Ishikawa (cell line): ENCODE results near the gene DIP2B.

Source experiments
- CEBPB ChIP-seq: IDR thresholded peaks from 2 replicates; pipeline ENCODE4 v1.6.1; 2012
- CREB1 ChIP-seq: IDR thresholded peaks from 2 replicates; pipeline ENCODE4 v1.6.1; 2012; ENCODE audit warnings: low read depth
- EGR1 ChIP-seq: IDR thresholded peaks from 2 replicates; pipeline ENCODE4 v1.6.1; 2012
- EP300 ChIP-seq: IDR thresholded peaks from 2 replicates; pipeline ENCODE4 v1.6.1; 2012; ENCODE audit warnings: borderline replicate concordance
- FOXM1 ChIP-seq: IDR thresholded peaks from 2 replicates; pipeline ENCODE4 v1.6.1; 2012; ENCODE audit warnings: low read depth, borderline replicate concordance
- MAX ChIP-seq: IDR thresholded peaks from 2 replicates; pipeline ENCODE4 v1.6.1; 2012
- NFIC ChIP-seq: IDR thresholded peaks from 2 replicates; pipeline ENCODE4 v1.6.1; 2012
- RAD21 ChIP-seq: IDR thresholded peaks from 2 replicates; pipeline ENCODE4 v1.6.1; 2012; ENCODE audit warnings: low read depth
- REST ChIP-seq: IDR thresholded peaks from 2 replicates; pipeline ENCODE4 v1.6.1; 2012; ENCODE audit warnings: low read depth, mild to moderate bottlenecking
- TAF1 ChIP-seq: IDR thresholded peaks from 2 replicates; pipeline ENCODE4 v1.6.1; 2012; ENCODE audit warnings: low read depth, mild to moderate bottlenecking
- TCF12 ChIP-seq: IDR thresholded peaks from 2 replicates; pipeline ENCODE4 v1.6.1; 2012; ENCODE audit warnings: low read depth
- TEAD4 ChIP-seq: IDR thresholded peaks from 2 replicates; pipeline ENCODE4 v1.6.1; 2012
- YY1 ChIP-seq: IDR thresholded peaks from 2 replicates; pipeline ENCODE4 v1.6.1; 2012; ENCODE audit warnings: low read depth
- ZBTB7A ChIP-seq: IDR thresholded peaks from 2 replicates; pipeline ENCODE4 v1.6.1; 2012; ENCODE audit warnings: low read depth
- TF ChIP-seq, protein P1 (sequence below): IDR thresholded peaks from 2 replicates; pipeline ENCODE4 v1.6.1; 2012

DIP2B gene

GRCh38 chr12:50528800-50529199, 24.0 kb downstream of the DIP2B start:
- no peak for TF ChIP-seq FOXM1
- no peak for TF ChIP-seq YY1
- TF ChIP-seq REST, result no peak
- no peak for TF ChIP-seq MAX
- TF ChIP-seq EP300, result no peak
- TF ChIP-seq EGR1, result no peak
- no peak for TF ChIP-seq CEBPB
- no peak for TF ChIP-seq NFIC
- TF ChIP-seq TEAD4, result no peak

GRCh38 chr12:50529345-50529744, 24.6 kb downstream of the DIP2B start:
- TF ChIP-seq YY1, result no peak
- no peak for TF ChIP-seq ZBTB7A
- no peak for TF ChIP-seq EP300
- no peak for TF ChIP-seq CREB1
- TF ChIP-seq REST, result no peak
- TF ChIP-seq TEAD4, result no peak
- no peak for TF ChIP-seq NFIC

DNA sequence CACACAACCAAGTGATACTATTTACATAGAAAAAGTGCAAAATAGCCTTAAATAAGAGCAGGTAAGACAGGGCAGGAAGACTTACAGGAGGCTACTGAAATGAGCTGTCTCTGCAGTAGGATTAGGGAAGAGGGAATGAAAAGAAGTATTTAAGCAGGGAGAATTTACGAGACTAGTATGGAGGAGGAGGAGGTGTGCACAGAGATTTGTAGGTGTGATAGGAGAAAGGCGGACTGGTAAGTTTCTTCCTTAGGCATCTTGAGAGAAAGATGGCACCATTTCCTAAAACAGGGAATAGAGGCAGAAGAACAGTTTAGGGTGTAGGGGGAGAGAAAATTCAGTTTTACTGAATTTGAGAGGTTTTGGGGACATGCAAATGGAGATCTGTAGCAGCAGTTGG, 25.7 kb downstream of the DIP2B start:
- TF ChIP-seq, protein P1, sequence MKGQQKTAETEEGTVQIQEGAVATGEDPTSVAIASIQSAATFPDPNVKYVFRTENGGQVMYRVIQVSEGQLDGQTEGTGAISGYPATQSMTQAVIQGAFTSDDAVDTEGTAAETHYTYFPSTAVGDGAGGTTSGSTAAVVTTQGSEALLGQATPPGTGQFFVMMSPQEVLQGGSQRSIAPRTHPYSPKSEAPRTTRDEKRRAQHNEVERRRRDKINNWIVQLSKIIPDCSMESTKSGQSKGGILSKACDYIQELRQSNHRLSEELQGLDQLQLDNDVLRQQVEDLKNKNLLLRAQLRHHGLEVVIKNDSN, result no peak
- no peak for TF ChIP-seq TAF1

- no peak for TF ChIP-seq EP300
- no peak for TF ChIP-seq REST
- no peak for TF ChIP-seq YY1
- no peak for TF ChIP-seq RAD21
- no peak for TF ChIP-seq NFIC
- no peak for TF ChIP-seq EGR1
- TF ChIP-seq FOXM1, result no peak
- no peak for TF ChIP-seq TEAD4
- TF ChIP-seq CEBPB, result no peak
- TF ChIP-seq CREB1, result no peak
- TF ChIP-seq ZBTB7A, result no peak
- no peak for TF ChIP-seq TCF12
- no peak for TF ChIP-seq TAF1
Observed at GRCh38 chr12:50533203-50533584, 28.4 kb downstream of the DIP2B start.

GRCh38 chr12:50533971-50534370, 29.2 kb downstream of the DIP2B start:
- no peak for TF ChIP-seq NFIC
- no peak for TF ChIP-seq YY1
- TF ChIP-seq ZBTB7A, result no peak
- no peak for TF ChIP-seq MAX
- TF ChIP-seq CREB1, result no peak
- no peak for TF ChIP-seq TEAD4
- TF ChIP-seq, protein P1, result no peak
- no peak for TF ChIP-seq CEBPB
- no peak for TF ChIP-seq REST
- TF ChIP-seq FOXM1, result no peak
- no peak for TF ChIP-seq TAF1
- no peak for TF ChIP-seq EGR1
- no peak for TF ChIP-seq RAD21
- no peak for TF ChIP-seq EP300
- no peak for TF ChIP-seq TCF12
